Measurements from ENCODE around the gene LZTS3. TPM values are rescaled to one million over a fixed set of nuclear protein-coding genes. Genes with fewer than 3 reads are reported as not detected.

Gene LZTS3
- total and polyA plus RNA-seq, 2 of the 13 experiments (the other 11 are each of a cell fraction or from before 2014, with no cell fraction given), result 10.1 to 31.3 TPM

DNA sequence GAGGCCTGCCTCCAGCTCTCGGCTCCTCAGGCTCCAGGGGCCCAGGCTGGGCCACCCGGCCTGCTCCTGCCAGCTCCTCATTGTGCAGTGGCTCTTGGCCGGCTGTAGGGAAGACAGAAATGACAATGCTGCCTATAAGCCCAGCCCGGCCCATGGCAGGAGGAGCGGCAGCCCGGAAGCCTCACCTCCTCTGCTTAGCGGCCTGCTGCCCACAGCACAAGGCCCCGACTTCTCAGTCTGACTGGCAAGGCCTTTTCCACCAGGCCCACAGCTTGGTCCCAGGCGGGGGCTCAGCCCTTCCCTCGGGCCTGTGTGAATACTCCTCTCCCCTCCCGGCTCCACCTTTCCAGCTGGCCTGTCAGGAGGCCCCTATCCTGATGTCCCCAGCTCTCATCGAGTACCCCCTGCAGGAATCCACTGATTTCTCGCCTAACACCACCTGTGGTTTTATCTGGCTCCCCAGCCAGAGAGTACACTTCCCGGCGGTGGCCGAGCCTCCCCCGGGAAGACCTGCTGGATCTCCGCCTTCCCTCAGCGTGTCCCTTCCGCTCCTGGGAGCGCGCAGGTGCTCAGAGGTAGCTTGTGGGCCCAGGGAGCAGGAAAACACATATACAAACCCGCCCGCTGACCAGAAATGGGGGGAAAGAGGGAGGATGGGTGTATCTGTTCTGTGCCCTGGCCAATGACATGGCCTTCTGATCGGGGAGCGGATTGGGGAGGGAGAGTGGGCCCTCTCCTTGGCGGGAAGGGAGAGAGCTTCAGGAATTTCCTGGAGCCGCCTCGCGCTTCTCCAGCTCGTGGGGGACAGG lies 30.2 kb upstream of the LZTS3 start (continued):
- TF ChIP-seq ZNF878 (CRISPR knock-in tag; IDR thresholded peaks at IDR 0.05) (no peak), ZNF720 (CRISPR knock-in tag; IDR thresholded peaks at IDR 0.05) (no peak), CTCF (CRISPR knock-in tag; IDR thresholded peaks at IDR 0.05) (peak; percentile 18), TMF1 (CRISPR knock-in tag; IDR thresholded peaks at IDR 0.05; ENCODE audit: low read depth) (0 out of 2 replicates have a peak, but pooled peaks have one; percentile 6), ZNF33A (CRISPR knock-in tag; IDR thresholded peaks at IDR 0.05; ENCODE audit: borderline replicate concordance) (peak; percentile 96; the same call in 1 of the 2 replicates), MXD1 (CRISPR knock-in tag; IDR thresholded peaks at IDR 0.05) (0 out of 2 replicates have a peak, but pooled peaks have one; percentile 66), HIVEP1 (CRISPR knock-in tag; IDR thresholded peaks at IDR 0.05) (peak; percentile 15; the same call in 1 of the 2 replicates), ZNF335 (CRISPR knock-in tag; IDR thresholded peaks at IDR 0.05) (no peak), HNRNPUL1 (IDR thresholded peaks at IDR 0.05; ENCODE audit: low read depth, low read length) (no peak), TARDBP (CRISPR knock-in tag; IDR thresholded peaks at IDR 0.05) (peak; percentile 10; the same call in 1 of the 2 replicates), MTA3 (CRISPR knock-in tag; IDR thresholded peaks at IDR 0.05) (no peak), SMARCC2 (IDR thresholded peaks at IDR 0.05) (no peak), ZNF569 (CRISPR knock-in tag; IDR thresholded peaks at IDR 0.05; ENCODE audit: borderline replicate concordance) (no peak)
- TF ChIP-seq, protein P1, sequence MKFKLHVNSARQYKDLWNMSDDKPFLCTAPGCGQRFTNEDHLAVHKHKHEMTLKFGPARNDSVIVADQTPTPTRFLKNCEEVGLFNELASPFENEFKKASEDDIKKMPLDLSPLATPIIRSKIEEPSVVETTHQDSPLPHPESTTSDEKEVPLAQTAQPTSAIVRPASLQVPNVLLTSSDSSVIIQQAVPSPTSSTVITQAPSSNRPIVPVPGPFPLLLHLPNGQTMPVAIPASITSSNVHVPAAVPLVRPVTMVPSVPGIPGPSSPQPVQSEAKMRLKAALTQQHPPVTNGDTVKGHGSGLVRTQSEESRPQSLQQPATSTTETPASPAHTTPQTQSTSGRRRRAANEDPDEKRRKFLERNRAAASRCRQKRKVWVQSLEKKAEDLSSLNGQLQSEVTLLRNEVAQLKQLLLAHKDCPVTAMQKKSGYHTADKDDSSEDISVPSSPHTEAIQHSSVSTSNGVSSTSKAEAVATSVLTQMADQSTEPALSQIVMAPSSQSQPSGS (CRISPR knock-in tag; IDR thresholded peaks at IDR 0.05), result no peak
- TF ChIP-seq, protein P2, sequence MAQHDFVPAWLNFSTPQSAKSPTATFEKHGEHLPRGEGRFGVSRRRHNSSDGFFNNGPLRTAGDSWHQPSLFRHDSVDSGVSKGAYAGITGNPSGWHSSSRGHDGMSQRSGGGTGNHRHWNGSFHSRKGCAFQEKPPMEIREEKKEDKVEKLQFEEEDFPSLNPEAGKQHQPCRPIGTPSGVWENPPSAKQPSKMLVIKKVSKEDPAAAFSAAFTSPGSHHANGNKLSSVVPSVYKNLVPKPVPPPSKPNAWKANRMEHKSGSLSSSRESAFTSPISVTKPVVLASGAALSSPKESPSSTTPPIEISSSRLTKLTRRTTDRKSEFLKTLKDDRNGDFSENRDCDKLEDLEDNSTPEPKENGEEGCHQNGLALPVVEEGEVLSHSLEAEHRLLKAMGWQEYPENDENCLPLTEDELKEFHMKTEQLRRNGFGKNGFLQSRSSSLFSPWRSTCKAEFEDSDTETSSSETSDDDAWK (CRISPR knock-in tag; IDR thresholded peaks at IDR 0.05), result no peak
- TF ChIP-seq, protein P3, sequence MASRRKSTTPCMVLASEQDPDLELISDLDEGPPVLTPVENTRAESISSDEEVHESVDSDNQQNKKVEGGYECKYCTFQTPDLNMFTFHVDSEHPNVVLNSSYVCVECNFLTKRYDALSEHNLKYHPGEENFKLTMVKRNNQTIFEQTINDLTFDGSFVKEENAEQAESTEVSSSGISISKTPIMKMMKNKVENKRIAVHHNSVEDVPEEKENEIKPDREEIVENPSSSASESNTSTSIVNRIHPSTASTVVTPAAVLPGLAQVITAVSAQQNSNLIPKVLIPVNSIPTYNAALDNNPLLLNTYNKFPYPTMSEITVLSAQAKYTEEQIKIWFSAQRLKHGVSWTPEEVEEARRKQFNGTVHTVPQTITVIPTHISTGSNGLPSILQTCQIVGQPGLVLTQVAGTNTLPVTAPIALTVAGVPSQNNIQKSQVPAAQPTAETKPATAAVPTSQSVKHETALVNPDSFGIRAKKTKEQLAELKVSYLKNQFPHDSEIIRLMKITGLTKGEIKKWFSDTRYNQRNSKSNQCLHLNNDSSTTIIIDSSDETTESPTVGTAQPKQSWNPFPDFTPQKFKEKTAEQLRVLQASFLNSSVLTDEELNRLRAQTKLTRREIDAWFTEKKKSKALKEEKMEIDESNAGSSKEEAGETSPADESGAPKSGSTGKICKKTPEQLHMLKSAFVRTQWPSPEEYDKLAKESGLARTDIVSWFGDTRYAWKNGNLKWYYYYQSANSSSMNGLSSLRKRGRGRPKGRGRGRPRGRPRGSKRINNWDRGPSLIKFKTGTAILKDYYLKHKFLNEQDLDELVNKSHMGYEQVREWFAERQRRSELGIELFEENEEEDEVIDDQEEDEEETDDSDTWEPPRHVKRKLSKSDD (CRISPR knock-in tag; IDR thresholded peaks at IDR 0.05; ENCODE audit: low read depth), result no peak
- TF ChIP-seq, protein P4, sequence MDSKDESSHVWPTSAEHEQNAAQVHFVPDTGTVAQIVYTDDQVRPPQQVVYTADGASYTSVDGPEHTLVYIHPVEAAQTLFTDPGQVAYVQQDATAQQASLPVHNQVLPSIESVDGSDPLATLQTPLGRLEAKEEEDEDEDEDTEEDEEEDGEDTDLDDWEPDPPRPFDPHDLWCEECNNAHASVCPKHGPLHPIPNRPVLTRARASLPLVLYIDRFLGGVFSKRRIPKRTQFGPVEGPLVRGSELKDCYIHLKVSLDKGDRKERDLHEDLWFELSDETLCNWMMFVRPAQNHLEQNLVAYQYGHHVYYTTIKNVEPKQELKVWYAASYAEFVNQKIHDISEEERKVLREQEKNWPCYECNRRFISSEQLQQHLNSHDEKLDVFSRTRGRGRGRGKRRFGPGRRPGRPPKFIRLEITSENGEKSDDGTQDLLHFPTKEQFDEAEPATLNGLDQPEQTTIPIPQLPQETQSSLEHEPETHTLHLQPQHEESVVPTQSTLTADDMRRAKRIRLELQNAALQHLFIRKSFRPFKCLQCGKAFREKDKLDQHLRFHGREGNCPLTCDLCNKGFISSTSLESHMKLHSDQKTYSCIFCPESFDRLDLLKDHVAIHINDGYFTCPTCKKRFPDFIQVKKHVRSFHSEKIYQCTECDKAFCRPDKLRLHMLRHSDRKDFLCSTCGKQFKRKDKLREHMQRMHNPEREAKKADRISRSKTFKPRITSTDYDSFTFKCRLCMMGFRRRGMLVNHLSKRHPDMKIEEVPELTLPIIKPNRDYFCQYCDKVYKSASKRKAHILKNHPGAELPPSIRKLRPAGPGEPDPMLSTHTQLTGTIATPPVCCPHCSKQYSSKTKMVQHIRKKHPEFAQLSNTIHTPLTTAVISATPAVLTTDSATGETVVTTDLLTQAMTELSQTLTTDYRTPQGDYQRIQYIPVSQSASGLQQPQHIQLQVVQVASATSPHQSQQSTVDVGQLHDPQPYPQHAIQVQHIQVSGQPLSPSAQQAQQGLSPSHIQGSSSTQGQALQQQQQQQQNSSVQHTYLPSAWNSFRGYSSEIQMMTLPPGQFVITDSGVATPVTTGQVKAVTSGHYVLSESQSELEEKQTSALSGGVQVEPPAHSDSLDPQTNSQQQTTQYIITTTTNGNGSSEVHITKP (CRISPR knock-in tag; IDR thresholded peaks at IDR 0.05; ENCODE audit: low read depth), result no peak
